ENCODE measurements around the gene DHRS4. TPM values are rescaled to one million over a fixed set of nuclear protein-coding genes. Genes with fewer than 3 reads are reported as not detected.
A peak's percentile ranks its signal among the peaks of the same experiment; 100 is the strongest.

DHRS4 gene
- total and polyA plus RNA-seq, 2 of the 13 experiments (the other 11 are each of a cell fraction or from before 2014, with no cell fraction given): 23.9 to 45.1 TPM

DNA sequence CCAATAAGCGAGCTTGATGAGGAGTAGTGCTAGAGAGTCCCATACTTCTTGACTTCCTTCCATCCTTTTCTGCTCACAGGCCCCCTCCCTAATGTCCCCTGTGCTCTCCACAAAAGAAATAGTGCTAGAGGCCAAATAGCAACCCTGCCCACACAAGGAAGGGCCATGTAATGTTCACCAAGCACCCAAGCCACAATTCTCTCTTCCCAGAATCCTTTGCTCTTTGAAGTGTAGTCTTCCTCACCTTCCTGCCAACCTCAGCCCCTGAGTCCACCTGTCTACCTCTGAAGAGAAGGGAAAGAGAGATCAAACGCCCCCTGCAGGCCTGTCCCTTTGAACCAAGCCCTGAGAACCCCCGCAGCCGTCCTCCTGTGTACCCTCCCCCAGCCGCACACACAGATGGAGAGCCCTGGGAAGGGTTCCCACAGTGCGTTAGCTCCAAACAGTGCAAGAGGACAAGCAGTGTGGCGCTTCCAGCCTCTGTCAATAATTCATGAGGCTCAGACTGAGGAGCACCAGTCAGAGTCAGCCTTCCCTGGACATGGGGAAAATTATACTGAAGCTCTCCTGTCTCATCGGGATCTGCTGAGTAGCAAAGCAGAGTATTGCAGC, 1.9 kb upstream of the DHRS4 start (continued):
- TF ChIP-seq, protein P1, sequence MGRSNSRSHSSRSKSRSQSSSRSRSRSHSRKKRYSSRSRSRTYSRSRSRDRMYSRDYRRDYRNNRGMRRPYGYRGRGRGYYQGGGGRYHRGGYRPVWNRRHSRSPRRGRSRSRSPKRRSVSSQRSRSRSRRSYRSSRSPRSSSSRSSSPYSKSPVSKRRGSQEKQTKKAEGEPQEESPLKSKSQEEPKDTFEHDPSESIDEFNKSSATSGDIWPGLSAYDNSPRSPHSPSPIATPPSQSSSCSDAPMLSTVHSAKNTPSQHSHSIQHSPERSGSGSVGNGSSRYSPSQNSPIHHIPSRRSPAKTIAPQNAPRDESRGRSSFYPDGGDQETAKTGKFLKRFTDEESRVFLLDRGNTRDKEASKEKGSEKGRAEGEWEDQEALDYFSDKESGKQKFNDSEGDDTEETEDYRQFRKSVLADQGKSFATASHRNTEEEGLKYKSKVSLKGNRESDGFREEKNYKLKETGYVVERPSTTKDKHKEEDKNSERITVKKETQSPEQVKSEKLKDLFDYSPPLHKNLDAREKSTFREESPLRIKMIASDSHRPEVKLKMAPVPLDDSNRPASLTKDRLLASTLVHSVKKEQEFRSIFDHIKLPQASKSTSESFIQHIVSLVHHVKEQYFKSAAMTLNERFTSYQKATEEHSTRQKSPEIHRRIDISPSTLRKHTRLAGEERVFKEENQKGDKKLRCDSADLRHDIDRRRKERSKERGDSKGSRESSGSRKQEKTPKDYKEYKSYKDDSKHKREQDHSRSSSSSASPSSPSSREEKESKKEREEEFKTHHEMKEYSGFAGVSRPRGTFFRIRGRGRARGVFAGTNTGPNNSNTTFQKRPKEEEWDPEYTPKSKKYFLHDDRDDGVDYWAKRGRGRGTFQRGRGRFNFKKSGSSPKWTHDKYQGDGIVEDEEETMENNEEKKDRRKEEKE (IDR thresholded peaks at IDR 0.05): no peak
- TF ChIP-seq, protein P2, sequence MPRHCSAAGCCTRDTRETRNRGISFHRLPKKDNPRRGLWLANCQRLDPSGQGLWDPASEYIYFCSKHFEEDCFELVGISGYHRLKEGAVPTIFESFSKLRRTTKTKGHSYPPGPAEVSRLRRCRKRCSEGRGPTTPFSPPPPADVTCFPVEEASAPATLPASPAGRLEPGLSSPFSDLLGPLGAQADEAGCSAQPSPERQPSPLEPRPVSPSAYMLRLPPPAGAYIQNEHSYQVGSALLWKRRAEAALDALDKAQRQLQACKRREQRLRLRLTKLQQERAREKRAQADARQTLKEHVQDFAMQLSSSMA (CRISPR knock-in tag; IDR thresholded peaks at IDR 0.05): peak; percentile 46; the same call in 1 of the 2 replicates
- TF ChIP-seq MAFF (IDR thresholded peaks at IDR 0.05; ENCODE audit: low read depth, low read length) (no peak), ARNTL (CRISPR knock-in tag; IDR thresholded peaks at IDR 0.05) (no peak), ZNF205 (CRISPR knock-in tag; IDR thresholded peaks at IDR 0.05) (0 out of 2 replicates have a peak, but pooled peaks have one; percentile 33), YY1 (IDR thresholded peaks at IDR 0.05; ENCODE audit: insufficient read depth, insufficient replicate concordance, low read depth, low read length) (peak; percentile 49), MED1 (CRISPR knock-in tag; IDR thresholded peaks at IDR 0.05) (peak; percentile 47), ZNF883 (CRISPR knock-in tag; IDR thresholded peaks at IDR 0.05; ENCODE audit: not compliant biosample characterization) (peak; percentile 71), FOXM1 (CRISPR knock-in tag; IDR thresholded peaks at IDR 0.05) (no peak), STAG1 (CRISPR knock-in tag; IDR thresholded peaks at IDR 0.05) (peak; percentile 42), ZNF841 (CRISPR knock-in tag; IDR thresholded peaks at IDR 0.05; ENCODE audit: borderline replicate concordance) (no peak), PHB2 (IDR thresholded peaks at IDR 0.05; ENCODE audit: partially characterized antibody) (no peak), HNRNPH1 (optimal IDR thresholded peaks at IDR 0.05; ENCODE audit: low read depth, low read length) (no peak), AKAP8 (CRISPR knock-in tag; IDR thresholded peaks at IDR 0.05) (0 out of 2 replicates have a peak, but pooled peaks have one; percentile 6), KDM5A (IDR thresholded peaks at IDR 0.05; ENCODE audit: borderline replicate concordance, low read length) (no peak), ETV5 (CRISPR knock-in tag; IDR thresholded peaks at IDR 0.05; ENCODE audit: borderline replicate concordance) (no peak), ZNF746 (CRISPR knock-in tag; IDR thresholded peaks at IDR 0.05) (no peak), HOXA5 (CRISPR knock-in tag; IDR thresholded peaks at IDR 0.05) (no peak), SRSF1 (optimal IDR thresholded peaks at IDR 0.05; ENCODE audit: low read depth, low read length) (no peak), ATM (IDR thresholded peaks at IDR 0.05; ENCODE audit: borderline replicate concordance) (no peak)
- TF ChIP-seq, protein P3, sequence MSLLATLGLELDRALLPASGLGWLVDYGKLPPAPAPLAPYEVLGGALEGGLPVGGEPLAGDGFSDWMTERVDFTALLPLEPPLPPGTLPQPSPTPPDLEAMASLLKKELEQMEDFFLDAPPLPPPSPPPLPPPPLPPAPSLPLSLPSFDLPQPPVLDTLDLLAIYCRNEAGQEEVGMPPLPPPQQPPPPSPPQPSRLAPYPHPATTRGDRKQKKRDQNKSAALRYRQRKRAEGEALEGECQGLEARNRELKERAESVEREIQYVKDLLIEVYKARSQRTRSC (CRISPR knock-in tag; IDR thresholded peaks at IDR 0.05; ENCODE audit: low read depth): no peak
- TF ChIP-seq, protein P4, sequence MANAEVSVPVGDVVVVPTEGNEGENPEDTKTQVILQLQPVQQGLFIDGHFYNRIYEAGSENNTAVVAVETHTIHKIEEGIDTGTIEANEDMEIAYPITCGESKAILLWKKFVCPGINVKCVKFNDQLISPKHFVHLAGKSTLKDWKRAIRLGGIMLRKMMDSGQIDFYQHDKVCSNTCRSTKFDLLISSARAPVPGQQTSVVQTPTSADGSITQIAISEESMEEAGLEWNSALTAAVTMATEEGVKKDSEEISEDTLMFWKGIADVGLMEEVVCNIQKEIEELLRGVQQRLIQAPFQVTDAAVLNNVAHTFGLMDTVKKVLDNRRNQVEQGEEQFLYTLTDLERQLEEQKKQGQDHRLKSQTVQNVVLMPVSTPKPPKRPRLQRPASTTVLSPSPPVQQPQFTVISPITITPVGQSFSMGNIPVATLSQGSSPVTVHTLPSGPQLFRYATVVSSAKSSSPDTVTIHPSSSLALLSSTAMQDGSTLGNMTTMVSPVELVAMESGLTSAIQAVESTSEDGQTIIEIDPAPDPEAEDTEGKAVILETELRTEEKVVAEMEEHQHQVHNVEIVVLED (CRISPR knock-in tag; IDR thresholded peaks at IDR 0.05; ENCODE audit: borderline replicate concordance): 0 out of 2 replicates have a peak, but pooled peaks have one; percentile 48
- TF ChIP-seq, protein P5, sequence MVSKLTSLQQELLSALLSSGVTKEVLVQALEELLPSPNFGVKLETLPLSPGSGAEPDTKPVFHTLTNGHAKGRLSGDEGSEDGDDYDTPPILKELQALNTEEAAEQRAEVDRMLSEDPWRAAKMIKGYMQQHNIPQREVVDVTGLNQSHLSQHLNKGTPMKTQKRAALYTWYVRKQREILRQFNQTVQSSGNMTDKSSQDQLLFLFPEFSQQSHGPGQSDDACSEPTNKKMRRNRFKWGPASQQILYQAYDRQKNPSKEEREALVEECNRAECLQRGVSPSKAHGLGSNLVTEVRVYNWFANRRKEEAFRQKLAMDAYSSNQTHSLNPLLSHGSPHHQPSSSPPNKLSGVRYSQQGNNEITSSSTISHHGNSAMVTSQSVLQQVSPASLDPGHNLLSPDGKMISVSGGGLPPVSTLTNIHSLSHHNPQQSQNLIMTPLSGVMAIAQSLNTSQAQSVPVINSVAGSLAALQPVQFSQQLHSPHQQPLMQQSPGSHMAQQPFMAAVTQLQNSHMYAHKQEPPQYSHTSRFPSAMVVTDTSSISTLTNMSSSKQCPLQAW (CRISPR knock-in tag; IDR thresholded peaks at IDR 0.05): 0 out of 2 replicates have a peak, but pooled peaks have one; percentile 71
